GM13976 (cell line): ENCODE measurements around the gene HECTD4.

Experiments
- DNase-seq: peaks from one replicate; pipeline ENCODE4 v3.0.0; 2012; ENCODE audit warnings: low spot score
- in situ Hi-C: fragments of 300-500 bp; cut with MboI; formaldehyde crosslinking; loops from one replicate; pipeline ENCODE4 v1.12.0; 2022; ENCODE audit warnings: low sequenced_read_pairs, mixed read lengths, inconsistent platforms; ENCODE audit not compliant: unreplicated experiment
- TF ChIP-seq, protein P1 (sequence below): IDR thresholded peaks from 2 replicates; pipeline ENCODE4 v1.5.1; 2012; ENCODE audit warnings: borderline replicate concordance, mild to moderate bottlenecking; ENCODE audit not compliant: insufficient read depth; ENCODE audit errors: extremely low read depth, missing control alignments, control extremely low read depth

Gene HECTD4

DNA sequence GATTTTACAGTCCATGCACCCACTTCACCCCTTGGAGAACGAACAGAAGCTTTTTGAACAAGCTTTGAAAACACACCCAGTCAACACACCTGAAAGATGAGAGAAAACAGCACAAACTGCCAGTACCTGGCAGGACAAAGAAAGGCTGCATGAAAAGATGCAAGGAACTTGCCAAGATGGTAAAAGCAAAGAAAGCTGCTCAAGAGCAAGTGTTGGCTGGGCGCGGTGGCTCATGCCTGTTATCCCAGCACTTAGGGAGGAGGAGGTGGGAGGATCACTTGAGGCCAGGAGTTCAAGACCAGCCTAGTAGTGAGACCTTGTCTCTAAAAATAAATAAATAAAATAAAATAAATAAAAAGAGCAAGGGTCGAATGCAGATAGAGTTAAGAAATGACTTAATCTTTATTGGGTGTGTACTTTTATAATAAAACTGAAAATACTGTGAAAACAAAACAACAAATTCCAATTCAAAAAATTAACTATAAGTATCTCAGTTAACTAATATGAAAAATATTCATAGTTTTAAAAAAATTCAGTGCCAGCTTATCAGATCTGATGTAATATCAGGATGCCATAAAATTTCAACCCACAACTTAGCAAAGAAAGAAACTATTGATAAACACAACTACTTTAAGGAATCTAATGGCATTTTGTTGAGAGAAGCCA is 59.2 kb downstream of the HECTD4 start:
- TF ChIP-seq, protein P1, sequence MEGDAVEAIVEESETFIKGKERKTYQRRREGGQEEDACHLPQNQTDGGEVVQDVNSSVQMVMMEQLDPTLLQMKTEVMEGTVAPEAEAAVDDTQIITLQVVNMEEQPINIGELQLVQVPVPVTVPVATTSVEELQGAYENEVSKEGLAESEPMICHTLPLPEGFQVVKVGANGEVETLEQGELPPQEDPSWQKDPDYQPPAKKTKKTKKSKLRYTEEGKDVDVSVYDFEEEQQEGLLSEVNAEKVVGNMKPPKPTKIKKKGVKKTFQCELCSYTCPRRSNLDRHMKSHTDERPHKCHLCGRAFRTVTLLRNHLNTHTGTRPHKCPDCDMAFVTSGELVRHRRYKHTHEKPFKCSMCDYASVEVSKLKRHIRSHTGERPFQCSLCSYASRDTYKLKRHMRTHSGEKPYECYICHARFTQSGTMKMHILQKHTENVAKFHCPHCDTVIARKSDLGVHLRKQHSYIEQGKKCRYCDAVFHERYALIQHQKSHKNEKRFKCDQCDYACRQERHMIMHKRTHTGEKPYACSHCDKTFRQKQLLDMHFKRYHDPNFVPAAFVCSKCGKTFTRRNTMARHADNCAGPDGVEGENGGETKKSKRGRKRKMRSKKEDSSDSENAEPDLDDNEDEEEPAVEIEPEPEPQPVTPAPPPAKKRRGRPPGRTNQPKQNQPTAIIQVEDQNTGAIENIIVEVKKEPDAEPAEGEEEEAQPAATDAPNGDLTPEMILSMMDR, result no peak
- DNase-seq, result no peak
- in situ Hi-C loops, result no loop called here

DNA sequence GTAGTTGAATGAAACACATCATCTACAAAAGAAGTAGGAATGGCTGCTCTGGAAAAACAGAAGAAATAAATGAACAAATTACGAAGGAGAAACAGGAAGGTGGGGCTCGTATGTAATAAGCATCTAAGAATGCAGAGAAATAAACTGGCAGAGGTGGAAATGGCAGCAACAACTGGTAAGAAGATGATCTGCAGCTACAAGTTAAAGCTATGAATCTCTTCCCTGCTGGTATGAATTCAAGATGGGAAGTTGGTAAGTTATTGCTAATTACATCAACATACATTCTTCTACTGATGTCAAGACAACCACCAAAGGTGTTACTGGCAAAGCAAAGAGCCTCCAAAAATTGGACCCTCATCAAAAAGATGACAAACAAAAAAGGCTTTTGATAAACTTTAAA is 59.8 kb downstream of the HECTD4 start:
- DNase-seq, result no peak
- in situ Hi-C loops, result no loop called here
- TF ChIP-seq, protein P1, result no peak

DNA sequence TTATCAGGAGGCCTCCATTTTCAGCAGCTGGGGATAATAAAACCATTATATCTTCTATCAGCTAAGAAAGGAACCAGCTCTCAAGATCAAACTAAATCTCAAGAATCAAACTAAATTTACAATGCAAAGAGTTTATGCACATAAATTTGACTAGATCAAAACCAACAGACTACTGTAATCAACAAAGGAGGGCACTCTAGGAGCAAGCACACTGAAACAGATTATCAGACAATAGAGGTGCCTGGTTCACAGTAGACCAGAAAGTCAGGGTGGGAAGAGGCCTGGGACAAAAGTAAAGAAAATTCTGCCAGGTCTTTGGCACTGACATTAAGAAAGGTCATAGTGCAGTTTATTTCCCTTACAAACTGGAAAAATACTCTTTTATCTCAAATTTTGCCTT is 61.0 kb downstream of the HECTD4 start:
- TF ChIP-seq, protein P1, result no peak
- no peak for DNase-seq
- in situ Hi-C loops, result no loop called here

DNA sequence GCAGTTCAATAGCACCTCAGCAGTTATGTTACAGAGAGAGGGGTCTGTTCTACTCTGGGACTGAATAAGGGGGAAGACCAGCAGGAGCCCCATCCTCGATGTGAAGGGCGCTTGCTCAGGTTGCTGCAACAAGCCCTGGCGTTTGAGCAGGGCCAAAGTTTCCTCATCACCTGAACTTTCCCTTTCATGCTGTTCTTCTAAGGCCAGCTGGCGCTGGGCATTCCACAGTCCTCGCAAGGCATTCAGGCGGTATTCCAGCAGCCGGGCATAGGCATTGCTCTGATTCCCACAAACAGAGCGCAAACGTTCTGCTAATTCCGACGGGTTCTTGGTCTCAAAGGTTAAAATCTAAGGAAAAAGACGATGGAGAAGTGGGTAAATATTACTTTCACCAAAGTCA is 62.8 kb downstream of the HECTD4 start:
- in situ Hi-C loops, result no loop called here
- TF ChIP-seq, protein P1, result no peak
- DNase-seq, result no peak

DNA sequence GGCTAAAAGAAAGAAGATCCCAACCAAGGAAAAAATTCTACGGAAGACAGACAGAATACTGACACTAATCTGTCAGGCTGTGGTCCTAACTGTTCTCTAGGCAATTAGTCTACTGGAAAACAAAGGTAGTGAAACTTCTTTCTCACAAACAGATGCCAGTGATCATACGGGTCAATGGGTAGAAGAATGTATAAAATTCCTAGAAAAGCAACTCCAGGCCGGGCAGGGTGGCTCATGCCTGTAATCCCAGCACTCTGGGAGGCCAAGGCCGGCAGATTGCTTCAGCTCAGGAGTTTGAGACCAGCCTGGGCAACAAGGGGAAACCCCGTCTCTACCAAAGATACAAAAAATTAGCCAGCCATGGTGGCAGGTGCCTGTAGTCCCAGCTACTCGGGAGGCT is 64.8 kb downstream of the HECTD4 start:
- in situ Hi-C loops, result no loop called here

DNA sequence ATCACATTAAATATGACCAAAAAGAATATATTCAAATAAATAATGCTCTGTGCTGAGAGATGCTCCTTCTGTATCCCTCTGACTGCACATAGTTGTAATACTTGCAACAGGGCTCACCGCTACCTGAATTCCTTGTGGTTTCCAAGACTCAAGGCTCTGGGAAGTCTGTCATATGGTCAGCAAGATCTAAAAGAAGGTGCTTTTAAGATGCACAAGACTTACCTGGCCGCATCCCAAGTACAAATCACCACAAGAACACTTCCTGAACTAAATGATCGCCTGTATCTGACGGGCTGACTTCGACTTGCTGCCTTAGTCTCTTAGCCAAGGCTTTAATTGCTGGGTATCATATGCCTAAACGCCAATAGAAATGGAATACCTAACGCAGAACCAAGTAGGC is 67.2 kb downstream of the HECTD4 start:
- in situ Hi-C loops, result no loop called here
- TF ChIP-seq, protein P1, result no peak
- no peak for DNase-seq

More for the DNA sequence above, 64.8 kb downstream of the HECTD4 start:
- DNase-seq, result no peak
- TF ChIP-seq, protein P1, result no peak
